Neural cell (in vitro differentiated cells): ENCODE data around the gene SPG11. TPM values are rescaled to one million over a fixed set of nuclear protein-coding genes. Genes with fewer than 3 reads are reported as not detected.

ENCODE experiments used
- H2AFZ ChIP-seq: fragments of 200-600, 300-800 bp; sonication (generic), shearing (Covaris generic); 2 replicates; pipeline ENCODE4 v1.6.0; 2014; ENCODE audit warnings: low read depth, mild to moderate bottlenecking, antibody characterized with exemption, low read length, moderate library complexity
- H3F3A ChIP-seq: fragments of 200-600 bp; shearing (Covaris generic); 2 replicates; pipeline ENCODE4 v1.6.1; 2016; ENCODE audit warnings: mild to moderate bottlenecking, moderate library complexity, mixed read lengths, antibody characterized with exemption, low read length; ENCODE audit not compliant: insufficient read depth, poor library complexity, severe bottlenecking
- H3K27ac ChIP-seq: fragments of 200-600, 300-800 bp; sonication (generic), shearing (Covaris generic); 2 replicates; pipeline ENCODE4 v1.5.1; 2014; ENCODE audit warnings: mild to moderate bottlenecking, low read length, moderate library complexity
- H3K27me3 ChIP-seq: fragments of 300-800, 200-600 bp; sonication (generic), shearing (Covaris generic); 2 replicates; pipeline ENCODE4 v1.6.0; 2014; ENCODE audit warnings: mild to moderate bottlenecking, low read depth, low read length, moderate library complexity; ENCODE audit not compliant: insufficient read depth
- H3K36me3 ChIP-seq: fragments of 300-800, 200-600 bp; sonication (generic), shearing (Covaris generic); 2 replicates; pipeline ENCODE4 v1.5.1; 2014; ENCODE audit warnings: mild to moderate bottlenecking, antibody characterized with exemption, low read length, moderate library complexity; ENCODE audit not compliant: insufficient read depth
- H3K4me2 ChIP-seq: fragments of 300-800, 200-600 bp; sonication (generic), shearing (Covaris generic); 2 replicates; pipeline ENCODE4 v1.6.0; 2014; ENCODE audit warnings: mild to moderate bottlenecking, low read length
- H3K4me3 ChIP-seq: fragments of 300-800, 200-600 bp; sonication (generic), shearing (Covaris generic); 2 replicates; pipeline ENCODE4 v1.5.1; 2014; ENCODE audit warnings: mild to moderate bottlenecking, low read length, moderate library complexity
- H3K79me2 ChIP-seq: fragments of 200-600 bp; shearing (Covaris generic); replicated peaks from 2 replicates; pipeline ENCODE4 v1.6.0; 2014; ENCODE audit warnings: mild to moderate bottlenecking, low read length, moderate library complexity; ENCODE audit not compliant: insufficient read depth
- H3K9ac ChIP-seq: fragments of 300-800, 200-600 bp; sonication (generic), shearing (Covaris generic); 2 replicates; pipeline ENCODE4 v1.6.1; 2016; ENCODE audit warnings: mild to moderate bottlenecking, low read length, mixed read lengths
- H3K9me2 ChIP-seq: fragments of 200-600 bp; shearing (Covaris generic); 2 replicates; pipeline ENCODE4 v1.6.1; 2016; ENCODE audit warnings: mild to moderate bottlenecking, low read length, mixed read lengths; ENCODE audit not compliant: insufficient read depth
- H3K9me3 ChIP-seq: fragments of 200-600, 300-800 bp; sonication (generic), shearing (Covaris generic); 2 replicates; pipeline ENCODE4 v1.6.1; 2016; ENCODE audit warnings: mild to moderate bottlenecking, mixed run types, low read length, moderate library complexity, mixed read lengths
- H4K20me1 ChIP-seq: fragments of 200-600 bp; shearing (Covaris generic); 2 replicates; pipeline ENCODE4 v1.6.1; 2016; ENCODE audit warnings: mild to moderate bottlenecking, mixed run types; ENCODE audit not compliant: insufficient read depth
- CTCF ChIP-seq: fragments of 450-650 bp; IDR thresholded peaks from 2 replicates; pipeline ENCODE4 v1.5.1; 2014; ENCODE audit warnings: antibody characterized with exemption, mild to moderate bottlenecking, moderate library complexity; ENCODE audit not compliant: poor library complexity, severe bottlenecking
- EP300 ChIP-seq: fragments of 450-650 bp; conservative IDR thresholded peaks from 2 replicates; pipeline ENCODE4 v1.6.1; 2014; ENCODE audit warnings: antibody characterized with exemption, mild to moderate bottlenecking, moderate library complexity; ENCODE audit not compliant: poor library complexity, severe bottlenecking
- EZH2 ChIP-seq: fragments of 200-600, 300-800 bp; shearing (Covaris generic), sonication (generic); IDR thresholded peaks from 2 replicates; pipeline ENCODE4 v1.6.1; 2014; ENCODE audit warnings: antibody characterized with exemption, low read length, borderline replicate concordance, mild to moderate bottlenecking; ENCODE audit not compliant: insufficient read depth, poor library complexity, severe bottlenecking
- MXI1 ChIP-seq: fragments of 450-650 bp; conservative IDR thresholded peaks from 2 replicates; pipeline ENCODE4 v1.6.1; 2014; ENCODE audit warnings: antibody characterized with exemption, mild to moderate bottlenecking; ENCODE audit not compliant: poor library complexity, severe bottlenecking
- POLR2AphosphoS5 ChIP-seq: IDR thresholded peaks from 2 replicates; pipeline ENCODE4 v1.6.1; 2012
- RAD21 ChIP-seq: fragments of 450-650 bp; conservative IDR thresholded peaks from 2 replicates; pipeline ENCODE4 v1.6.1; 2014; ENCODE audit warnings: antibody characterized with exemption, mild to moderate bottlenecking, moderate library complexity
- REST ChIP-seq: IDR thresholded peaks from 2 replicates; pipeline ENCODE4 v1.6.1; 2012; ENCODE audit warnings: borderline replicate concordance
- SMC3 ChIP-seq: fragments of 450-650 bp; conservative IDR thresholded peaks from 2 replicates; pipeline ENCODE4 v1.6.1; 2014; ENCODE audit warnings: antibody characterized with exemption, mild to moderate bottlenecking, moderate library complexity; ENCODE audit not compliant: poor library complexity
- TAF1 ChIP-seq: IDR thresholded peaks from 2 replicates; pipeline ENCODE4 v1.6.1; 2012; ENCODE audit warnings: low read depth
- polyA plus RNA-seq: library from polyadenylated mRNA; depleted of rRNA; stranded (reverse); fragments of >200 nt; gene quantifications from 2 replicates; pipeline ENCODE4 v1.2.3, GENCODE V29; 2014

SPG11 gene
- polyA plus RNA-seq, 1 donor from 2014 or later, result 52.2 TPM

DNA sequence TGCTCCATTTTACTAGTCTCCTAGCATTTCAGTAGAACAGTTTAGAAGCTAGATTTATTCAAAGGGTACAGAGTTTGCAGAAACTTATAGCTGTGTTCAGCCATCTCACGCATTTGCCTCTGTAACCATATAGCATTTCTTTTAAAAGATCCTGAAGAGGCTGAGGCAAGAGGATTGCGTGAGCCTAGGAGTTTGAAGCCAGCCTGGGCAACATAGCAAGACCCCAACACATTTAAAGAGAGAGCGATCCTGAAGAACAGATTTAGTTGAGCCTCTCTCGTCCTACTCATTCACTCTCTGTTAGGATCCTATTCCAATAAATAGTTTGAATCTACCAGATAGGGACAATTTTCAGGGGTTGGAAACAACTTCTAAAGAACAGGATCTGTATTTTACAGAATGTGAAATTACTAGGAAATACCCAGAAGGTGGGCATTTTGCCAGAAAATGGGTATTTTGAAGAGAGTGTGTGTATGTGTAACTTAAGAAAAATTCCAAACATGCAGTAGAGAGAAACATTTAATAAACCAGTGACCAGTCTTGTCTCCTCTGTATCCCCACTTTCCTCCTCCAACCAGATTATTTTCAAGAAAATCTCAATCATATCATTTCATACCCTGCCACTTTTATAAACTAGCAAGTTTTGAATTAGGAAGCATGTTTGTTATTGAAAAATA, 122.0 kb downstream of the SPG11 start (continued):
- TF ChIP-seq POLR2AphosphoS5 (no peak), TAF1 (no peak), EP300 (no peak), MXI1 (no peak)

DNA sequence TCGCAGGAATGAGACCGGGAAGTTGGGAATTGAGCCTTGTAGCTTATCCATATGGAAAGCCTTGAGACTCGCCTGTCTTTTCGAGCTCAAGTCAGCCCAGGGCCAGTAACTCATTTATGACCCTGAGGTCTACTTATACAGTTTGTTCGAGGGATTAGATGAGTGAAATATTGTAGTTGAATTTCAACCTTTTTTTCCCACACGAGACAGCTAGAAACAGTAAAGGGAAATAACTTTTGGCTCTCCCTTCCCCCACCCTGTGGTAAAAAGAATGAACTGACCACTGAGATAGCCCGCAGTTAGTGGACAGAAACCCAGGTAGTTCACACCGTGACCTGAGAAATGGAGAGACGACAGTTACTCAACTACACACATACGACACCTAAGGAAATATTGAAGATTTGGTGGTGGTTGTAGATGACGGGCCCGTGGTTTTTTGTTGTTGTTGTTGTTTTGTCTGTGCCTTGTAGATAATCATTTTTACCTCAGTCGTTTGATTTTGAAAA, 125.7 kb downstream of the SPG11 start:
- peak overlapping the region; percentile 90 for H3K4me3 ChIP-seq
- H3K79me2 ChIP-seq, result peaks cover 22% of the 10 kb centered on the region
- no peaks in the 10 kb centered on the region for H4K20me1 ChIP-seq
- H3K9me2 ChIP-seq, result no peaks in the 10 kb centered on the region
- H3K36me3 ChIP-seq, result no peaks in the 10 kb centered on the region
- H3K27me3 ChIP-seq, result no peaks in the 10 kb centered on the region
- TF ChIP-seq MXI1 (no peak), POLR2AphosphoS5 (no peak), REST (no peak), TAF1 (no peak)
- H3F3A ChIP-seq, result no peaks in the 10 kb centered on the region
- peak overlapping the region; percentile 51 for H2AFZ ChIP-seq
- peak overlapping the region; percentile 77 for H3K27ac ChIP-seq
- peak overlapping the region; percentile 81 for H3K9ac ChIP-seq
- H3K4me2 ChIP-seq, result peak overlapping the region; percentile 77
- no peaks in the 10 kb centered on the region for H3K9me3 ChIP-seq

DNA sequence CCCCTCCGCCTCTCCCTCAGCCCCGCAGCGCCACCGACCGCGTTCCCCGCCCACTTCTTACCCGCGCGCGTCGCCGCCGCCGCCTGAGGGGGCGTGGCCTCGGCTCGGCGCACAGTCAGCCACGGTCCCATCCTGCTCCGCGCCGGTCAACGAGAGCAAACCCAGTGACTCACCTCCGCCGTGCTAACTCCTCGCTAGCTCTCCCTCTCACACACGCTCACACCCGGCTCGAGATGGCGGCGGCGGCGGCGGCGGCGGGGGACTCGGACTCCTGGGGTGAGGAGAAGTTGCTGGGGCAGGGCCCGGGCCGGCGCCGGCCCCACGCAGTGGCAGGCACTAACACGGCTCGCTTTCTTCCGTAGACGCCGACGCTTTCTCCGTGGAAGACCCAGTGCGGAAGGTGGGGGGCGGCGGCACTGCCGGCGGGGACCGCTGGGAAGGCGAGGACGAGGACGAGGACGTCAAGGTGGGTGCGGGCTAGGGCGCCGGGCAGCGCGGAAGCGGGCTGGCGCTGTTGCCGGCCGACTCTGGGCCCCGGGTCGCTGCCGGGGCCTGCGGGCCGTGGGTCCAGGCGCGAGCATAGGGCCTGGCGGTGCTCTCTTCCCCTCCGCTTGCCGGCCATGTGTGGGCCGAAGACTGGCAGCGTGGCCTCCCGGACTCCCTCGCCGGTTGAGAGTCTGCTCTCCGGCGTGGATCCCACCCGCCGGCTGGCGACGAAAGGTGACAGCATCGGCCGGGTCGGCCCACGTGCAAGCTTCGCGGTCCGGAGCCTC, 126.3 kb downstream of the SPG11 start, which contains the start of gene EIF3J:
EIF3J (plus strand) TSS at position 186 of the 773 bp plus-strand sequence; CDS start at position 234, 48 bp downstream.
- peak within 1 kb of the TSS; percentile 95 for H3K4me2 ChIP-seq
- no peaks in the 10 kb centered on the region for H3K9me3 ChIP-seq
- peak within 1 kb of the TSS; percentile 76 for H2AFZ ChIP-seq
- H4K20me1 ChIP-seq, result no peaks in the 10 kb centered on the region
- peak; percentile 73 for TF ChIP-seq REST
- peak; percentile 93 for TF ChIP-seq TAF1
- peak; percentile 96 for TF ChIP-seq MXI1
- peak; percentile 18 for TF ChIP-seq CTCF
- TF ChIP-seq EP300, result peak; percentile 26
- no peak for TF ChIP-seq EZH2
- TF ChIP-seq POLR2AphosphoS5, result peak; percentile 88
- no peak for TF ChIP-seq RAD21
- TF ChIP-seq SMC3, result peak; percentile 19
- H3K36me3 ChIP-seq, result no peaks in the 10 kb centered on the region
- no peaks in the 10 kb centered on the region for H3K9me2 ChIP-seq
- H3K9ac ChIP-seq, result peak within 1 kb of the TSS; percentile 81
- no peaks in the 10 kb centered on the region for H3F3A ChIP-seq
- peak within 1 kb of the TSS; percentile 77 for H3K27ac ChIP-seq
- peak within 1 kb of the TSS; percentile 90 for H3K4me3 ChIP-seq
- H3K79me2 ChIP-seq, result peaks cover 22% of the 10 kb centered on the region
- H3K27me3 ChIP-seq, result no peaks in the 10 kb centered on the region
